ENCODE results near the gene ST6GAL1. TPM values are rescaled to one million over a fixed set of nuclear protein-coding genes. Genes with fewer than 3 reads are reported as not detected.
"Not testable (repeated sequence)": the region's sequence is repeated elsewhere in the genome, so short reads cannot be mapped to it uniquely, and the experiment has no call there.

Gene ST6GAL1
- total RNA-seq, 1 donor from 2014 or later = 35.0 TPM

- DNase-seq (ENCODE audit: low spot score) = no peak
Measured at GRCh38 chr3:187021748-187022402, 91.5 kb downstream of the ST6GAL1 start.

- no peak for DNase-seq (ENCODE audit: low spot score)
Measured at GRCh38 chr3:187022403-187023029, 92.2 kb downstream of the ST6GAL1 start.

DNA sequence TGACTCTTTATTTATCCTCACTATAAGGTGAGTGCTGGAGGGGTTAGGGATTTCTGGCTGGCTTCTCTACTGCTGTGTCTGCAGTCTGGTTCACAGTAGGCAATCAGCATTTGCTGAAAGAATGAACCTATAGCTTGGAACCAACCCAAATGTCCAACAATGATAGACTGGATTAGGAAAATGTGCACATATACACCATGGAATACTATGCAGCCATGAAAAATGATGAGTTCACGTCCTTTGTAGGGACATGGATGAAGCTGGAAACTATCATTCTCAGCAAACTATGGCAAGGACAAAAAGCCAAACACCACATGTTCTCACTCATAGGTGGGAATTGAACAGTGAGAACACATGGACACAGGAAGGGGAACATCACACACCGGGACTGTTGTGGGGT is 93.0 kb downstream of the ST6GAL1 start:
- not testable (repeated sequence) for DNase-seq (ENCODE audit: low spot score)

DNA sequence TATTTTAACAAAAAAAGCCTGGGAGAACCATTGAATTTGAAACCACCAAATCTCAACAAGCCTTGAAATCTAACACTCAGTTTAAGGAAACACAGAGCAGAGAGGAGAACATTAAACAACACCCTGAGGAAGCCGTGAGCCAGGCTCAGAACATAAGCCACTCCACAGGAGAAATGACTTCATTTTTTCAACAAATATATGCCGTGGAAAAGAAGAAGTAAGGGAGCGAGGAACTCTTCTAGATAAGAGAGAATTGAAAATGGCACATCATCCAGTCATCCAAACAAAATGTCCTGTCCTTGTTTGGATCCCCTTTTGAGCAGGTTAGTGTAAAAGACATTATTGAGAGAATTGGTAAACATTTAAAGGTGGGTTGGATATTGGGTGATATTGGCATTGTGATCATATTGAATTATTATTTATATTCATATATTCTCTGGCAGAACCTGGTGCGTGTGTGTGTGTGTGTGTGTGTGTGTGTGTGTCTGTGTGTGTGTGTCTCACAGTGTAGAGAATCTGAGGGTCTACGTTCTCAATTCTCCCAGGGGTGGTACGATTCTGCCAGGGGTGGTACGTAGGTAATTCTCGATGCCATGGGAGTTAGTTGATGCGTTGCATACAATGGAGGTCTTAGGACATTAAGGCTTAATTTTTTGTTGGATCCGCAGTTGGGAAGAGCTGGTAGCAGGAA is 94.4 kb downstream of the ST6GAL1 start:
- no peak for DNase-seq (ENCODE audit: low spot score)

DNA sequence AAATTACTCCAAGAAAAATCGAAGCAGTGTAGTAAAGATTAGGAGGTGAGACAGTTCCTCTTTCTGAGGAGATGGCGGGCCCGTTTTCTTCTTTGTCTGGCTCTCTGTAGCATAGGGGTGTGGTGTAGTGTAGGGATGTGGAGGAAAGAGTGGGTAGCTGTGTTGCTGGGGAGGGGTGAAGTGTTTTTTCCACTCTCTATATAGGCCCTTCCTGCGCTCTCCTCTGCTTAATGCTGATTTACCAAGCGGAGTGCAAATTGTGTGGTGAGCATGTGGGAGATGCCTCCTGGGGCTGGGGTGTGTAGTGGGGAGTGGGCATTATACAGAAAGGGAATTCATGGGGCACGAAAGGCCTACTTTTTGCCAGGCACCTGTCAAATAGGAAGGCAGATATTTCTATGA is 94.9 kb downstream of the ST6GAL1 start:
- DNase-seq (ENCODE audit: low spot score) = no peak

GRCh38 chr3:187025656-187026316 is 95.5 kb downstream of the ST6GAL1 start:
- DNase-seq (ENCODE audit: low spot score) = no peak

GRCh38 chr3:187026317-187026670 is 96.0 kb downstream of the ST6GAL1 start:
- no peak for DNase-seq (ENCODE audit: low spot score)

DNA sequence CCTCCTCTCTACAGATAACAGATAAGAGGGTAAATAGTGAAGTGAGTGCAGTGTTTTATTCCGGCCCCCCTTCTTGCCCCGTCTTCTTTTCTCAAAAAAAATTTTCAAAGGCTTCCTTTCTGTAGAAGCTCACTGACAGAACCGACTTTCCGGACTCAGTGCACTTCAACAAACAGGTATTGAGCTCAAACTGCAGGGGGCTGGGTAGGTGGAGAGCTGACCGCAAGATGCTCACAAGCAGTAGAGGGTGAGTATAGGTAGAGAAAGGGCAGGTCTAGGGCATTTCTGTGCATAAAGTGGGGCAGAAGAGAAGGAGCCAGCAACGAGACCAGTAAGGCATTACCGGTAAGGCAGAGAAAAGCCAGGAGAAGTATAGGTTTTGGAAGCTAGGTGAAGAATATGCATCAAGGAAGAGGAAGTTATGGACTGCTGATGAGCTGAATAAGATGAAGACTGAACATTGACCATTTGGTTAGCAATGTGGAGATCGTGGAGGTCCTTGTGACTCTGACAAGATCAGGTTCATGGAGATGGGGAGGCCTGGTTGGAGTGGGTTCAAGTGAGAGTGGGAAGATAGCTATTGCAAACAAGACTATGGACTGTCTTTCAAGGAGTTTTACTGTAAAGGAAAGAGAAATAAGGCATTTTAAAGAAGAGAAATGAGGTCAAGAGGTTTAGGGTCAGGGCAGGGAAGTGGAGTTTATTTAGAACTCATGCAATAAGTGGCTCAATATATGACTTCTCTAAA is 97.4 kb downstream of the ST6GAL1 start:
- DNase-seq (ENCODE audit: low spot score) = no peak

- DNase-seq (ENCODE audit: low spot score) = no peak
Measured at GRCh38 chr3:187031934-187032333, 101.6 kb downstream of the ST6GAL1 start.

- DNase-seq (ENCODE audit: low spot score) = no peak
Measured at GRCh38 chr3:187036394-187036793, 106.1 kb downstream of the ST6GAL1 start.

DNA sequence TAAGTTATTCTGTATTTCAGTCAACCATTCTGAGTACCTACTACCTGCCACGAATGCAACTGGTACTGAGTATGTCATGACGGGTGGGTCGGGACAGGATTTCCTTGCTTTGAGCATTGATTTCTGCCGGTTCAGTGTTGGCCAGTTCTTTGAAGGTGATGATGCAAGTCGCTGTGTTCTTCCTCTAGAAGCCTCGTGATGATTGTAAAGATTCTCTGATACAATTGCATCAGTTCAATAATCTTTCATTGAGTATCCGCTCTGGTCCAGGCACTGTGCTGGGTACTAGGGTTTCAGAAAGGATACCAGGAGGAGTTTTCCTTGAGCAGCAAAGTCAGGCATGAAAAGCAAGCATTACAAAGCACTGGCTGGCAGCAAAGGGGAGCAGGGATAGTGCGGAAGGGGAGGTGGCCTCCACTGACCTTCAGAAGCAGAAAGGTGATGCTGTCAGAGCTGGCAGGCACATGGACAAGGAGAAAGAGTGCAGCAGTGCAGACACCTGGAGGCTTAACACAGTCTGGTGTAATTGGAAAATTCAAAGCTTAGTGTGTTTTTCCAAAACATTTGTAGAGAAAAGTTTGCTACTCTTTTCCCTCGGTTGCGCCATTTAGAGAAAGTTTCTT is 108.9 kb downstream of the ST6GAL1 start:
- DNase-seq (ENCODE audit: low spot score) = no peak

- no peak for DNase-seq (ENCODE audit: low spot score)
Measured at GRCh38 chr3:187039723-187040414, 109.5 kb downstream of the ST6GAL1 start.

GRCh38 chr3:187040516-187041361 is 110.4 kb downstream of the ST6GAL1 start:
- no peak for DNase-seq (ENCODE audit: low spot score)

- DNase-seq (ENCODE audit: low spot score) = no peak
Measured at GRCh38 chr3:187041362-187042307, 111.3 kb downstream of the ST6GAL1 start.

- no peak for DNase-seq (ENCODE audit: low spot score)
Measured at GRCh38 chr3:187042346-187042745, 112.0 kb downstream of the ST6GAL1 start.

DNA sequence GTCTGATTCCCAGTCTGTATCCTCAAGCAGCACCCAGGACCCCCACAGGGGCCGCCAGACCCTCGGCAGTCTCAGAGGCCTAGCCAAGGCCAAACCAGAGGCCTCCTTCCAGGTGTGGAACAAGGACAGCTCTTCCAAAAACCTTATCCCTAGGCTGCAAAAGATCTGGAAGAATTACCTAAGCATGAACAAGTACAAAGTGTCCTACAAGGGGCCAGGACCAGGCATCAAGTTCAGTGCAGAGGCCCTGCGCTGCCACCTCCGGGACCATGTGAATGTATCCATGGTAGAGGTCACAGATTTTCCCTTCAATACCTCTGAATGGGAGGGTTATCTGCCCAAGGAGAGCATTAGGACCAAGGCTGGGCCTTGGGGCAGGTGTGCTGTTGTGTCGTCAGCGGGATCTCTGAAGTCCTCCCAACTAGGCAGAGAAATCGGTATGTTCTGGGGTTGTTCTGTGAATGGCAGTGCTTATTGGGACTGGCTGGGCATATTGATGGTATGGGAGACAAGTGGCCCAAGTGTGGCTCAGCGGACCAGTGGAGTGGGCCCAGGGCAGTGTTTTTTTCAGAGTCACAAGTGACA is 112.6 kb downstream of the ST6GAL1 start:
- DNase-seq (ENCODE audit: low spot score) = no peak

GRCh38 chr3:187044206-187044605 is 113.9 kb downstream of the ST6GAL1 start:
- DNase-seq (ENCODE audit: low spot score) = no peak

DNA sequence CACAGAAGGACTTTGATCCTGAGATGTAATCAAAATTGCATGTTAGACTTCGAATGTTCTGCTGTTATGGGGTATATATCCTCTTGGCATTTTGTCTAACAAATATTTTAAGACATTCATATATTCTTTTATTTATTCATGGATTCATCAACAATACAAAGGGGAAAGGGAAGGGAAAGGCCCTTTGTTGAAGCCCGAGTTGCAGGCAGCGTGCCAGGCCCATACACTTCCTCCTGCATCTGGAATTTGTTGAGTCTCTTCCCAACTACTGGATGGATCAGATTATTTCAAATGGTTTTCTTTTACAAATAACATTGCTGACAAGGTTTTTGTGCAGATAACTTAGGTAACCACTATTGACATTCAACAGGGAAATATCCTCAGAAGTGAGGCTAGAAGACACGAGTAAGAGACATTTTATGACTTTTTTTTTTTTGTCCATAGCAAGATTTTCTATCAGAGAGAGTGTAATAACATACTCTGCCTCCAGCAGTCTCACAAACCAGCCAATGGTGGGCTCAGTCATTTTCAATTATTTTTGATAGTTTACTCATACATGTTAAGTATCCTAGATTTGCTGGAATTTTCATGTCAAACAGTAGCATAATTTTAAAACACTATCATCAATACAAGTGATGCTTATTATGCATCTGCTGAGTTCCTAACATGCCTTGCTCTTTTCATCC is 114.7 kb downstream of the ST6GAL1 start:
- DNase-seq (ENCODE audit: low spot score) = no peak
